Ishikawa (cell line): ENCODE results near the gene RFX8.

Experiments used
- EP300 ChIP-seq: IDR thresholded peaks from 2 replicates; pipeline ENCODE4 v1.6.1; 2012; ENCODE audit warnings: borderline replicate concordance
- FOXM1 ChIP-seq: IDR thresholded peaks from 2 replicates; pipeline ENCODE4 v1.6.1; 2012; ENCODE audit warnings: low read depth, borderline replicate concordance
- MAX ChIP-seq: IDR thresholded peaks from 2 replicates; pipeline ENCODE4 v1.6.1; 2012
- USF1 ChIP-seq: IDR thresholded peaks from 2 replicates; pipeline ENCODE4 v1.6.1; 2012

GRCh38 chr2:101369100-101369499 lies 105.8 kb downstream of the RFX8 start:
- TF ChIP-seq MAX, result no peak
- TF ChIP-seq EP300, result no peak
- no peak for TF ChIP-seq FOXM1
- TF ChIP-seq USF1, result no peak
